Right cardiac atrium (tissue), 5 donors: ENCODE data around the gene CDC42EP4. TPM values are rescaled to one million over a fixed set of nuclear protein-coding genes. Genes with fewer than 3 reads are reported as not detected.

Experiments
- ATAC-seq, 2 donors: fragments of 200-7000 bp; cut with Tn5 transposase; one replicate each; pipeline versions ENCODE4 v1.8.0 to v1.9.1; 2020; ENCODE audit warnings: moderate library complexity in 2 of 2, mild to moderate bottlenecking in 1 of 2
- DNase-seq, 3 donors: peaks; one replicate each; pipeline ENCODE4 v3.0.0-alpha.2; 2020
- H3K27ac ChIP-seq: one replicate; pipeline ENCODE4 v1.5.1; 2013; ENCODE audit warnings: mild to moderate bottlenecking, low read length, control low read depth, moderate library complexity
- H3K27me3 ChIP-seq: one replicate; pipeline ENCODE4 v1.6.1; 2013; ENCODE audit not compliant: control insufficient read depth, insufficient read depth
- H3K4me1 ChIP-seq: one replicate; pipeline ENCODE4 v1.6.1; 2013; ENCODE audit warnings: low read length; ENCODE audit not compliant: control insufficient read depth, insufficient read depth
- H3K4me3 ChIP-seq: one replicate; pipeline ENCODE4 v1.5.1; 2013; ENCODE audit warnings: low read length, control low read depth
- H3K9me3 ChIP-seq: one replicate; pipeline ENCODE4 v1.6.1; 2013; ENCODE audit warnings: low read length; ENCODE audit not compliant: control insufficient read depth
- WGBS: extraction: QIAGEN DNeasy Blood & Tissue Kit; methylation state at CpG from one replicate; pipeline ENCODE4 v1.1.7; 2013; 5-methylcytosine and 5-hydroxymethylcytosine counted together
- intact Hi-C, 4 donors: fragments of 100-400 bp; cut with DNase I; formaldehyde crosslinking; loops; one replicate each; pipeline versions ENCODE4 v1.11.0 to v1.14.0; 2022 to 2023
- polyA plus RNA-seq: library from polyadenylated mRNA; stranded (reverse); fragments of 200-250 nt; gene quantifications from one replicate; pipeline ENCODE4 v1.2.3, GENCODE V29; 2013
- total RNA-seq, 4 donors: library from RNA; stranded (reverse); fragmentation: NEBNext Ultra II Directional; extraction: Animal tissue kit (Norgen Biotek cat#: 25700); gene quantifications; one replicate each; pipeline ENCODE4 v1.2.1, GENCODE V29; 2021
- donor health status: healthy with polysubstance abuse.
- donor health status: DM: no; HTN: yes; CAD: no.
- donor health status: DM: no; HTN: no; CAD: no.
- donor health status: DM: no; HTN: yes; CAD: no; lungs with severe emphysema.
- donor health status: DM: yes; HTN: yes; CAD: no.

The CDC42EP4 gene
- total and polyA plus RNA-seq, 5 donors, result 28.1 to 47.1 (median 37.2) TPM

GRCh38 chr17:73354423-73355284 lies 42.9 kb upstream of the CDC42EP4 start:
- no peaks in the 10 kb centered on the region for H3K9me3 ChIP-seq
- no peak overlapping the region for H3K27ac ChIP-seq
- no peaks in the 10 kb centered on the region for H3K27me3 ChIP-seq
- peaks cover 7% of the 10 kb centered on the region for H3K4me1 ChIP-seq
- DNase-seq, result peak in 1 of 3 donors; percentile 26
- no peak for ATAC-seq
- no peak overlapping the region for H3K4me3 ChIP-seq
- WGBS, result 94% methylated on average over 21 of the region's 21 CpGs
- intact Hi-C loops, result no loop called here

GRCh38 chr17:73352261-73352660 lies 40.5 kb upstream of the CDC42EP4 start:
- no peak overlapping the region for H3K4me3 ChIP-seq
- 90% methylated on average over 13 of the region's 13 CpGs for WGBS
- peak in 1 of 3 donors; percentile 21 for DNase-seq

GRCh38 chr17:73351764-73352163 lies 40.0 kb upstream of the CDC42EP4 start:
- Histone ChIP-seq H3K27ac (no peak overlapping the region), H3K4me1 (peaks cover 7% of the 10 kb centered on the region), H3K9me3 (no peaks in the 10 kb centered on the region), H3K4me3 (no peak overlapping the region), H3K27me3 (no peaks in the 10 kb centered on the region)
- DNase-seq (no peak), ATAC-seq (no peak)
- intact Hi-C loops, result no loop called here
- WGBS, result 70% methylated on average over 3 of the region's 3 CpGs

More at GRCh38 chr17:73352261-73352660, 40.5 kb upstream of the CDC42EP4 start:
- Histone ChIP-seq H3K4me1 (peaks cover 7% of the 10 kb centered on the region), H3K27me3 (no peaks in the 10 kb centered on the region), H3K9me3 (no peaks in the 10 kb centered on the region), H3K27ac (no peak overlapping the region)
- intact Hi-C loops, result no loop called here
- no peak for ATAC-seq

- Histone ChIP-seq H3K27ac (no peak overlapping the region), H3K4me3 (no peak overlapping the region), H3K27me3 (no peaks in the 10 kb centered on the region), H3K9me3 (no peaks in the 10 kb centered on the region), H3K4me1 (peaks cover under 1% of the 10 kb centered on the region)
- no peak for DNase-seq
- WGBS, result 97% methylated on average over 5 of the region's 5 CpGs
- intact Hi-C loops, result no loop called here
- ATAC-seq, result no peak
These were observed 39.1 kb upstream of the CDC42EP4 start for GRCh38 chr17:73350864-73351263.

- H3K27ac ChIP-seq, result peak overlapping the region; percentile 6
- no peaks in the 10 kb centered on the region for H3K4me1 ChIP-seq
- 97% methylated on average over 9 of the region's 9 CpGs for WGBS
- H3K27me3 ChIP-seq, result no peaks in the 10 kb centered on the region
- ATAC-seq (no peak), DNase-seq (peak in 1 of 3 donors; percentile 29)
- H3K9me3 ChIP-seq, result no peaks in the 10 kb centered on the region
- no peak overlapping the region for H3K4me3 ChIP-seq
- intact Hi-C loops, result no loop called here
These were observed 37.8 kb upstream of the CDC42EP4 start for GRCh38 chr17:73349647-73350046.

GRCh38 chr17:73349138-73349537 lies 37.3 kb upstream of the CDC42EP4 start:
- no peaks in the 10 kb centered on the region for H3K27me3 ChIP-seq
- peak overlapping the region; percentile 24 for H3K27ac ChIP-seq
- no peaks in the 10 kb centered on the region for H3K4me1 ChIP-seq
- peak; percentile 74 to 76 for ATAC-seq
- H3K9me3 ChIP-seq, result no peaks in the 10 kb centered on the region
- H3K4me3 ChIP-seq, result no peak overlapping the region
- WGBS, result 57% methylated on average over 6 of the region's 6 CpGs
- intact Hi-C loops, result no loop called here
- DNase-seq, result peak in 2 of 3 donors; percentile 47 to 72

GRCh38 chr17:73348829-73349095 lies 37.0 kb upstream of the CDC42EP4 start:
- Histone ChIP-seq H3K27me3 (no peaks in the 10 kb centered on the region), H3K9me3 (no peaks in the 10 kb centered on the region), H3K4me1 (no peaks in the 10 kb centered on the region), H3K27ac (peak overlapping the region; percentile 24), H3K4me3 (no peak overlapping the region)
- intact Hi-C loops, result no loop called here
- DNase-seq (no peak), ATAC-seq (no peak)
- 56% methylated on average over 4 of the region's 4 CpGs for WGBS

- ATAC-seq, result peak; percentile 3 to 15
- Histone ChIP-seq H3K27ac (no peak overlapping the region), H3K4me3 (no peak overlapping the region), H3K4me1 (no peaks in the 10 kb centered on the region), H3K9me3 (no peaks in the 10 kb centered on the region), H3K27me3 (no peaks in the 10 kb centered on the region)
- DNase-seq, result peak in 1 of 3 donors; percentile 37
- intact Hi-C loops, result no loop called here
- 77% methylated on average over 19 of the region's 19 CpGs for WGBS
These were observed 36.4 kb upstream of the CDC42EP4 start for GRCh38 chr17:73348018-73348828.

GRCh38 chr17:73347351-73347750 lies 35.5 kb upstream of the CDC42EP4 start:
- H3K4me3 ChIP-seq, result no peak overlapping the region
- no peaks in the 10 kb centered on the region for H3K27me3 ChIP-seq
- DNase-seq (peak in 1 of 3 donors; percentile 40), ATAC-seq (no peak)
- no peaks in the 10 kb centered on the region for H3K9me3 ChIP-seq
- 40% methylated on average over 5 of the region's 5 CpGs for WGBS
- intact Hi-C loops, result no loop called here
- peaks cover 5% of the 10 kb centered on the region for H3K4me1 ChIP-seq
- H3K27ac ChIP-seq, result no peak overlapping the region

GRCh38 chr17:73346501-73347162 lies 34.8 kb upstream of the CDC42EP4 start:
- DNase-seq, result peak in 1 of 3 donors; percentile 25
- no peak for ATAC-seq
- 77% methylated on average over 12 of the region's 12 CpGs for WGBS
- H3K4me3 ChIP-seq, result no peak overlapping the region
- H3K4me1 ChIP-seq, result peaks cover 8% of the 10 kb centered on the region
- intact Hi-C loops, result no loop called here
- no peaks in the 10 kb centered on the region for H3K9me3 ChIP-seq
- H3K27me3 ChIP-seq, result no peaks in the 10 kb centered on the region
- H3K27ac ChIP-seq, result no peak overlapping the region
